ENCODE measurements around the gene TMEM18.

TMEM18 gene

DNA sequence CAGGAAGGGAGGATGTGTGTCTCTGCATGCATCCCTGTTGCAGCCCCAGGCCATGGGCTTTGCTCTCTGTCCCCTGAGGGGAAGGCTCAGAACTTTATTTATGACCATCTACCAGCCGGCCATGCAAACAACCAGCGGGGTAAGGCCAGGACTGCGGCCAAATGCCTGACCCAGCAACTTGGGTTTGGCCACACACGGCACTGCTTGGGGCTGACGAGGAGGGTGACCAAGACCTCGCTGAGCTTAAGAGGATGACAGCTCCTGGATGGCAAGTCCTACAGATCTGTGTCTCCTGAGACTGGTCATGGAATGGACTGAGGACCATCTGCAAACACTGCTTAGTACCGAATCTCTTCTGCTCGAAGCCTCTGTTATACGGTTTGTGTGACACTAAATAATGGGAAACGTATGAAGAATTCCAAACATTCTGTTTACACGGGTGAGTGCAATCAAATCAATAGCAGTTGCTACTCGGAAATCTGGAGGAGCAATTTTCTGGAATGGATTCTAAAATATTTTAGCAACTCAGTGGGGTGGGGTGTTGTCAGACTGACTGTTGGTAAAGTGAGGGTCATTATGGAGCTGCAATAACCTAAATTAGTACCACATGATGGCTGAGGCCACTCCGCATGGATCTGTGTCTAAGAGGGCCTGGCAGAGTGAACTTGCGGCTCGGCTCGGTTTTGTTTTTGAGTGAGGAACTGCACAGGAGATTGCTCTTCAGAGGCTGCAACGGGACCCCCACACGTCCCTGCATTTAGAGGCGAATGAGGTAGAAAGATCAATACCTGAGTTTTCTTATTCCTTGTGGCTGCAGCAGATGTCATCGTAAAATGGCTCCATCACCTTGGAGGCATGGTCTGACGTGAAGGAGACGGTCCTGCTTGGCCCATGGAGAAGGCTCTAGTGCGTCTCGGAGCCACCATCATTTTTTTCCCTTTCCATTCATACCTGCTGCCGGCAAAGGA, 26.6 kb downstream of the TMEM18 start:
- DNase-seq: no peak

DNA sequence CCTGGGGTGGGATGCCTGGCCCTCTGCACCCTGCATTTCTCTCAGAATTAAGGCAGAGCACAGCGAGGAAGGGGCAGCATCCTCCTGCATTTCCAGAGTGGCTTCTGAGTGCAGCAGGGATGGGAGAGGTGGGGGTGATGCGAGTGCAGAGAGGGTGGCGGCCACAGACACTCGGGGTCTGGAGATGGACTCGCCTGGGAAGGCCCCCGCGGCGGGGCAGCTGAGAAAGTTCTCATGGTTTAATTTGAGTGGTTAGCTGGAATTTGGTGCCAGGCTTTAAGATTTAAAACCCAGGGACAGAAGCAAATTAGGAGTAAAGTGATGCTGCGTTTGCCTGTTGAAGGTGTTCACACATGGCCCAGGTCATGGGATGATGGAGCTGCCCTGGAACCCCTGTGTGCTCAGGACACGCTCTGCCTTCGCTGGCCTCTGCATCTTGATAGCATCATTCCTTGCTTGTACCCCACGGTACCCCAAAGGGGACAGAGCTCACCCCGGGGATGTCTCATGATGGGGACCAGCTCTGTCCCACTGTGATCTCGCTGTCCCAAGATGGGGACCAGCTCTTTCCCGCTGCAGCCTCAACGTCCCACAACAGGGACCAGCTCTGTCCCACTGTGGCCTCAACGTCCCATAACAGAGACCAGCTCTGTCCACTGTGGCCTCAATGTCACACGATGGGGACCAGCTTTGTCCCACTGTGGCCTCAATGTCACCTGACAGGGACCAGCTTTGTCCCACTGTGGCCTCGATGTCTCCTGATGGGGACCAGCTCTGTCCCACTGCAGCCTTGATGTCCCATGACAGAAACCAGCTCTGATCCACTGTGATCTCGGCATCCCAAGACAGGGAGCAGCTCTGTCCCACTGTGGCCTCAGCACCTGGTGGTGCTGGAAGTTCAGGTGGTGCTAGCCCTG, 27.5 kb downstream of the TMEM18 start:
- DNase-seq: no peak

DNA sequence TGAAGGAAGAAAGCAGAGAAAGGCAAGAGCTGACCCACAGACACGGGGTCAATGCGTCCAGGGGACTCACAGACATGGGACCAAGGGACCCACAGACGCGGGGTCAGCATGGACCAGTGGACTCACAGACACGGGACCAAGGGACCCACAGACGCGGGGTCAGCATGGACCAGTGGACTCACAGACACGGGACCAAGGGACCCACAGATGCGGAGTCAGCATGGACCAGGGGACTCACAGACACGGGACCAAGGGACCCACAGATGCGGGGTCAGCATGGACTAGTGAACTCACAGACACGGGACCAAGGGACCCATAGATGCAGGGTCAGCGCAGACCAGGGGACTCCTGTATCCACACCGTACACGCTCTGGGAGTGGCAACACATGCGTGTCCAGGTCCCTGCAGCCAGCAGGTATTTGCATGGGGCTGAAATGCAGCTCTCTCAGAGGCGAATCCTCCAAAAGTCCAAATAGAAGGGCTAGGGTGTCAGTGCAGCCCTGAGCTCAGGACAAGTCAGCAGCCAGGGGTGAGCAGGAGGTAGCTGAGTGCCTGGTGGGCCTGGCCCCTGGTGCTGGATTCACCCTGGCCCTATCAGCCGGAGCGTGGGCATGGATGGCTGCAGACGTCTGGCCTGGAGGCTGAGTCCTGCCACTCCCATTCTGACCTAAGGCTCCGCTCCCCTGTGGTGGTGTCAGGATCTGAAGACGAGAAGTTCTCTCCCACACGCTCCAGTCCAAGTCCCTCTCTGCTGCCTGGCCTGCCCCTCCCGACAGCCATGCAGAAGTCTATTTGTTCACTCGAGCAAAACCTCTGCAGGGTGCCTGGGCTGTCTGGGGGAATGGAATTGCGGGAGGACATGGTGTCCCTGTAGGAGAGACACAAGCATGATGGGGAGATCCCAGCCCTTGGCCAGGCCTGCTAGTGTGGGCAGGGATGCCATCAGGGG, 28.5 kb downstream of the TMEM18 start:
- DNase-seq: no peak

DNA sequence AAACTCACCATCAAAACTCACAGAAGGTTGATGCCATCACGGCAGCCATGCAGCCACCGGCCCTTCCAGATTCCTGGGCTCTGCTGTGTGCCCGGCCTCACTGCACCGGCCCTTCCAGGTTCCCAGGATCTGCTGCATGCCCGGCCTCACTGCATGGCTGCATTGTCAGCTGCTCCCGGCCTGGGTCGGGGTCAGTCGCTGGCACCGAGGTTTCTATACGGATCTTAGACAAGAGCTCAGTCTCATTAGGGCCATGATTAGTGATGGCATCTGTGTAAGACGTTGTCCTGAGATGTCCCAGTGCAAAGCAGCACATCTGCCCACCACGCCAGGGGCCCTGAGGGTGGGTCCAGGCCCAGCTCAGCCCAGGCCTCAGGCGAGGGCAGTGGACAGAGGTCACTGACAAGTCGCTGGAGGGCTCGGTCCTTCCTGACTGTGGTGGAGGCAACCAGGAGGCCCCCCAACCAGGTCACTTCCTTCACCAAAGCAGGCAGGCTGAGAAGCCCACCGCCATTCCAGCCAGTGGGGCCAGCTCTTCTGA, 29.4 kb downstream of the TMEM18 start:
- no peak for DNase-seq

DNA sequence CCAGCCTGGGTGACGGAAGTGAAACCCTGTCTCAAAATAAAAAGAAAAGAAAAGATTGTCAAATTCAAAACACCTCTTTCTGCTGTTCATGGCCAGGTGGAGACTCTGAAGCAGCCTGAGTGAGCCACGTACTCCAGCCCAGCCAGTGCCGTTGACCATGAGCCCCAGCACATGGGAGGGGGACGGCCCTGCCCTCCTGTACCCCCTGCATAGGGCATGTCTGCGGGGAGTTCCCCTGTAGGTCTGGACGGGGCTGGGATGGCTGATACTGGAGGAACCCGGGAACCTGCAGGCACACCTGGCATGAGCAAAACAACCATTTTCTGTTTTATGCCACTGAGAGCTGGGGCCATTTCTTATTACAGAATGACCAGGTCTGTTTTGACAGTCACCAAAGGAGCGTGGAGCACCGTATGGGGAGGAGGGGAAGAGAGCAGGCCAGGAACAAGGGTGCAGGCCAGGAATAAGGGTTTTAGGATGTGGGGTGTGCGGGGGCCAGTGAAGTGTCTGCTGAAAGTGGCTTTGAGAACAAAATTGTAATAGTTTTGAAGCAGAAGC, 30.1 kb downstream of the TMEM18 start:
- no peak for DNase-seq

DNA sequence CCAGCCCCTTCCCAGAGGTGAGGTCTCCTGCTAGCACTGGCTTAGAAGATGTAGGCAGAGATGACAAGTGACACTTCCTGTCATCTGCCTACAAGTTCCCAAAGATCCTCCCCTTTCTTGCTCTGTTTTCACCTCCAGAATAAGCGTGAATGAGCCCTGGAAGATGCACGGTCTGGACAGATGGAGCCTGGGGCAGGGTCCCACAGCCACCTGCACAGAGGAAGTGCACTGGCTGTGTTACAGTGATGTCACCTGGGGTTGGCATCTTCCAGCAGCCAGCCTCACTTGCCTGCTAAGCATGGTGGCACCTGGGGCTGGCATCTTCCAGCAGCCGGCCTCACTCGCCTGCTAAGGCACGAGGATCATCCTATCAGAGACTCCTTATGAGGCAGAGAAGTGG, 32.3 kb downstream of the TMEM18 start:
- no peak for DNase-seq

DNA sequence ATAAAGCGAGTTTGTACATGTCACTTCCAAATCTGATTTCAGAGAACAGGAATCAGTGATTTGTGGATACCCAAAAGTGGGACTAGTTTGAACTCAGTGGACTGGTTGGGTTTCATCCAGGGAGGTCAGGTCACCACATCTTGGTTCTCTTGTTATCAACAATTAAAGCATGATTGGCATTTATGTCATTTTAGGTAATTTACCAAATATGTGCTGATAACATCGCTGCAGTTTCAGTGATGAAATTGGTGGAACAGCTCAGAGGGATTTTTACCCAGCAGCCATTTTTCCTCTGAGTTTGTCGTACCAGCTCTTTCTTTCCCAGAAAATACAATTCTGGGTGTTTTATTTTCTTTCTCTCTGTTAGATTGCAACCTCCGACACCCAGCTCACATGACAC, 33.4 kb downstream of the TMEM18 start:
- DNase-seq: no peak

DNA sequence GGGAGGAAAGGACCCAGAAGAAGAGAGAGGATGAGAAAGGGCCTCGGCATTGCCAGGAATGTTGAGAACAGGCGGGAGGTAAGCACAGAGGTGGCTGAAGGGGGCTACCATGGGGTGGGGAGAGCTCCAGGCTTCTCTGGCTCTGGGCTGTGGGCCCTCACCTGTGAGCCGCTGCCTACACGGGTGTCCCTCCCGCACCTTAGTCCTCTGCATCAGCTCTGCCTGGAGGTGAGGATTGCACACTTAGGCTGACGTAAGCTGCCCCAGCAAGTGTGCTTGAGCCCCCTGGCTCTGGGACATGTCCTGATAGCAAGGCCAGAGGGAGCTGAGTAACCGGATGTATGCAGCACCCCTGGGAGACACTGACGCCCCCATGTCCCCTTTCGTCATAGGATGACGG, 33.9 kb downstream of the TMEM18 start:
- DNase-seq: no peak

DNA sequence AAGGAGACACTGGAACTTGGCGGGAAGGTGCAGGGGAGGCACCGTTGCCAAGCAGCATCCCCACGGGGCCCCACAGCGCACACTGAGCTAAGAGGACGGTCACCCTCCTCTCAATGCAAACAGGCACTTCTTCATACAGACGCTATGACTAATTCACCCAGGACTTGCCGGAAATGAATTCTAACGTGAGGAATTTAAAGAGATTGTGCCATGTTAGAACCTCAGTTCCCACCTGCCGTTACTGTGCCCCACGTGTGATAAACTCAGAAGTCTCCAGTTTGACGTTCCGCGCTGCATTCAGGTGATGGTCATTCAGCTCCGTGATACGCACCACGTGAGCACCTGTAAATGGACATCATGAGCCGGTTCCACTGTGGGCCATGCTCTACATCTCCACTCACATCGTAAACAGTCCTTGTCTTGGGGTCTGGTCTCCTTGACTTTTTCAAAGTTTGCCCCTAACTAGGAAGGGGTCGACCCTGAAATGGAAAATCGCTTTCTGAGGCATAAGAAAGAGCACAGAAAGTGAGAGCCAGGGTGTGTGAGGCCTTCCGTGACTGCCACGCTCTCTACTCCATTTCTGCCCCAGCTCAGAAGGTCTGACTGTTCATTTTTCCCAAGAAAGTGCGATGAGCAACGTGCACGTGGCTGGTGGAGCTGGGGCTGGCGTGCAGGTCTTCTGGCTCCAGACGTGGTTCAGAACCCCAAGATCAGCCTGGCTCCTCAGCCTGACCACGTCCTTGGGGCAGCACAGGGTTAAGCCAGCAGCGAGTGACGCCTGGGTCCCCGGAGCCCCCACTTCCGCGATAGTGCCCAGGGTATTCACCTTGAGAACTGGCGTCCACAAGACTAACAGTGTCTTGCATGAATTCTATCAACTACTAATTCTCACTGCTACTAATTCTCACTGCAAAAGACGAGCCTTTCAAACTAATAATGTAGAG, 35.1 kb downstream of the TMEM18 start:
- DNase-seq: no peak

DNA sequence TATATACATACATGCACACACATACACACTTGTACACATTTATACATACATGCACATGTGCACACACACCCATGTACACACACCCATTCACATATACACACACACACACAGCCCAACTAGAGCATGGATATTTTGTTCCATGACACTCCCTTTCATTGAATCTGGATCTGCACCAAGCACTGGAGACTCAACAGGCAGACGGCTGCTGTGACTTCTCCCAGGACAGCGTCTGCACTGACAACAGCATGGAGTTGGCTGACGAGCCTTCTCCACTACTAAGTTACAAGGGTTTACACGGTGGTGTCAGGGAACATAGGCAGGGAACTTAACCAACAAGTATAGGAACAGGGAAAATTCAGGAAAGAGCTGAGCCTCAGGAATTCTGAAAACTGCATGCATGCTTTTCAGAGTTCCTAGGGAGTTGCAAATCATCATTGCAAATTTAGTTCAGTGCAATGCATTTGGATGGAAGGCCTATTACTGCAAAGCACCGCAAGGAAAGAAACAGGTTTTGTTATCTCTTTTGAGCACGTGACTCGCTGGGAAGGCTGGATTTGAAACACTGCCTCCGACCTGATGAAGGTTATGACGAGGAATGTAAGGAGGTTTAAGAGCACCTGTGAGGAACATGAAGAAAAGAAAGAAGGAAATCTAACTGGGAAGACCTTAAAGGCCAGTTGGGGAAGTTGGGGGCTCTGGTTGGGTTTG, 35.9 kb downstream of the TMEM18 start:
- DNase-seq: no peak

DNA sequence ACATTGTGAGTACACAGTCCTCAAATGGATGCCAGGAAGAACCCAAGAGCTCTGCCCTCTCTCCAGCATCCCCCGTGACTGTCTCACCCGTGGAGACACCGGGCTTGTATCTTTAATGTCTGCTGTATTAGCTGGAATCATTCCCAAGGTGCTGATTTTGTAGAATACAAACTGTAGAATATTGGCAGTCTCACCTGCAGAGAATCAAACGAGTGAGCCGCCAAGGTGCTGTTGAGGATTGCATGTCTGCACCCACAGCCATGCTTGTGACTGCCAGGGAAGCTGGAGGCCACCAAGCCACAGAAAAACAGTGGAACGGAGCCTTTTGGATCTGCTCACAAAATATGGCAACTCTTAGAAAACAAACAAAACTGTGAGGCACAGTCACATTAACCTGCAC, 37.5 kb downstream of the TMEM18 start:
- DNase-seq: no peak

DNA sequence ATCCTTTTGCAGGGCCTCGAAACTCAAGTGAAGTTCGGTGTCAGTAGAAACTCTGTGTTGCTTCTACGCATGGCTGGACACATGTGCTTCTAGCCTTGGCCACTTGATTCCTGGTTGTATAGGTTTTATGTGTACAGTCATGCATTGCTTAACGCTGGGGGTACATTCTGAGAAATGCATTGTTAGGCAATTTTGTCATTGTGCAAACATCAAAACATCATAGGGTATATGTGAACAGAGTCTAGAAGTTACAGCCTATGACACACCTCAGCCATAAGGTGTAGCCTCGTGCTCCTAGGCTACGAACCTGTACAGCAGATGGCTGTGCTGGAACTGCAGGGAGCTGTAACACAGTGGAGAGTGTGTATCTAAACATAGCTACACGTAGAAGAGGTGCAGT, 39.4 kb downstream of the TMEM18 start:
- DNase-seq: no peak

DNA sequence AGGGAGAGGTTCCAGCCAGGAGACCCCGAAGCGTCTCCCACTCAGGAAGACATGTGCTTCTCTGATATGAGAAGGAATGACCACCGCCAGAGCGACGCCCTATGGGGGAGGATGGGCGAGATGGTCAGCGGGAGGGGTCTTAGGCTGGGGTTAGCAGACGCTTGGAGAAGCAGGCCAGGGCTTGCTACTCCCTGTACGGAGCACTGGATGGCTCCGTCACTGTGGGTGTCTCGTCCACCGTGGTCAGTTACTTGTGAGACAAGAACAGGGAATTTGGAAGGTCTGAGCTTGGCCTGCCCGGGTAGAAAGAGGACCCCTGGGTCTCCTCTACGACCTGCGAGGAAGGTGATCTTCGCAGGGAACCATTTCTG, 39.8 kb downstream of the TMEM18 start:
- no peak for DNase-seq

DNA sequence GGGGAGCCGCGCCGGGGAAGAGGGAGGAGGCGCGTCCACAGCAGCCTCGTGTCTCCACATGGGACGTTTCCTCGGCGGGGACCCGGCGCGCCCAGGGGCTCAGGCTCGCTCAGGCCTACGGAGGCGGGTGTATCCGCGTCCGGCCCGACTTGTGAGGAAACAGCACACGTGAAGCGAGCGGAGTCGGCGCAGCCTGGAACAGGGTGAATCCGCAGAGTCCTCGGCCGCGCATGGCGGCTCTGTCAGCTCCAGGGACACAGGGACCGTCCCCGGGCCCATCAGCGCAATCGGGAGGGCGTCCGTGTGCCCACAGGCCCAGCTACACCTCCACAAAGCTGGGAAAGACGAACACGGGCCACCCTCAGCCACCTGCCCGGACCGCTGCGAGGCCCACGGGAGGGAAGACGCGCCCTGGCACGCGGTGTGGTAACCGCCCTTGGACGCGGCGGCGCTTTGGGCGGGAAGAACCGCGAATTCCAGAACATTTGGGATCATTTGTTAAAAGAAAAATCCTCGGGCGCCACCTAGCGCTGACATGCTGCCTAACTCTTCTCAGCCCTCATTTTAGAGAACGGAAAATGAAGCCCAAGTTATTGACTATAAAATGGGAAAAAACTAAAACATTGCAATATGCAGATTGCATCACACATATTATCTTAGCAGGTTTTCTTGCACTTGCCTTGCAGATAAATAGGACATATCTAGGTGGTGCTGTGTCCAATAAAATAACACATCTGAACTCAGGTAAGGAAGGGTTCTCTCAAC, 40.4 kb downstream of the TMEM18 start:
- DNase-seq: peak; percentile 57

DNA sequence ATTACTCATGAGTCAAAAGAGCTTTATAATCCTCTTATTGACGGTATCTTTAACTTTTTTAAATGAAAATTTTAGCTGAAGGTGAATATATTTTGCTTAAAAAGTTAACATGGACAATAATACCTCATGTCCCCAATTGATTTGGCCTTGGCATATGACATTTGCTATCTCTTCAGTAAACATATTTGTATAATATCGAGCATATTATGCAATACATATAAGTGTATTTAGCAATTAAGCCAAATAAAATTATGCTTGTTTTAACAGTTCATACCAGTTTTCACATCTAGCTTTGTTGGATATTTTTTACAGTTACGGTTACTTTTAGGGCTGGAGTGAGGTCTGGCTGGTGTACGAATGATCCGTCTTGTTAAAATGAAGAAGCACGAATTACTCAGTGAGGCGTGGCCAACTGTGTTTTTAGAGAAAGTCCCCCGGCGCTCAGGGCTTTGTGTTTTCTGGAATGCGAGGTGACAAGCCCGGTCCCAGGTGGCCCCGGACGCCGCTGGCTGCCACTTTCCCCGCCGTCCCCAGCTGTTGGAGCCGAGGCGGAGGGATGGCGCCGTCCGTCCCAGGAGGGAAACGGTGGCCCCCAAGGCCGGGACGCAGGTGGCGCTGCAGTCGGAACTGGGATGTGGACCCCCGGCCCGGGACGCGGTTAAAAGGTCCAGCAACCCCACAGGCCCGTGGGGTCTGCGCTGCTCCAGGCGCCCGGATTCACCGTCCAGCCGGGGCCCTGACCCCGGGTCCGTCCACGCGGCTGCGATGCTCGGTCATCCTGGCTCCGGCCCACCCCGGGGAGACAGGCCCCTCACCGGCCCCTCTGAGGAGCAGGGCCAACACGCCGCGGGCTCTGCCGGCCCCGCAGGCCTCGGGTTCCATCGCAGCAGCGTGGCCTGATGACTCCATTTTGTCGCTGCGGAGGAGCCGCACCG, 41.3 kb downstream of the TMEM18 start:
- no peak for DNase-seq

DNA sequence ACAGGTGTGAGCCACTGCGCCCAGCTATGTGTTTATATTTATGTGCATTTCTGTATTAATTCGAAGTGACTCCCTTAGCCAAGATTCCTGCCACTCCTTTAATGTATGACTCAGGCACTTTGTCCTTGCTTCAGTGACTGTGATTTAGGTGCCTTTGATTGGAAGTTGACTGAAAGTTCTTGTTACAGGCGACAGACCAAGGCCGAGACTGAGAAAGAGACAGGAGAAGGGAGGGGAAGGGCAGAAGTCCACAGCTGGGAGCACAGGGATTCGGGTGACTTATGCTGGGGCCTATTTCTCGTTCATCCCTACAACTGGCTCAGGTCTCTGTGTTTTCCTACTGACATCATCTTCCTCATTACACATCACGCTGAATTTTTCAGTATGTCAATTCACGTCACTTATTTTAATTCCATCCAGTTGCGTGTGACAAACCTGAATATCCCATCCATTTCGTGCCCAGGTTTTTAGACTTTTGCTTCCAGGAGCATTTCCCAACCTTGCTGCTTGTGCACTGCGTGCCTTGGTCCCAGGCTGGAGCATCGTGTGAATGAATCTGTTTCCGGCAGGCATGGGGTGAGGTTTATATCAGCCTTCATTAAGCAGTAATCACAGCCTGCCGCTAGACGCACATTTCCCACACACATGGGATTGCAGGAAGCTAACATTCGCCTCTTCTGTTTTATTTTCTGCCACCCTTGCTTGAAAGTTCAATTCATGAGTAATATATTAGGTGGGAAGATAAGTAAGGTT, 42.4 kb downstream of the TMEM18 start:
- DNase-seq: no peak

DNA sequence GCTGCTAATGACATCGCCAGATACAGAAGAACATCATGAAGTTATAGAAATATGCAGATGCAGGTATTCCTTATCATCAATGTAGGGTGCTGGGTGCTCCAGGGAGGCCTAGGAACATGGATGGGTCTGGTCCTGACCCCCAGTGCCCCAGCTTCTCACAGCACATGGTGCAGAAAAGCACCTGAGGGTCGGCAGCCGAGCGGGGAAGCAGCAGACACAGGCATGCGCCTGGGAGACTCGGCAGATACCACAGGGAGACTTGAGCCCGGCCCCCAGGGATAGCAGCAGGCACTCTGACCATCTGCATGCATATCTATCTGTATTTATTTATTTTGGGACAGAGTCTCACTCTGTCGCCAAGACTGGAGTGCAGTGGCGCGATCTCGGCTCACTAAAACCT, 43.2 kb downstream of the TMEM18 start:
- DNase-seq: no peak
